GM21360 (cell line): ENCODE measurements around the gene SPAG17.
A peak's percentile ranks its signal among the peaks of the same experiment; 100 is the strongest.
"Not testable (repeated sequence)": the region's sequence is repeated elsewhere in the genome, so short reads cannot be mapped to it uniquely, and the experiment has no call there.

Experiments used
- ATAC-seq: cut with Tn5 transposase; IDR thresholded peaks from one replicate; pipeline ENCODE4 v1.9.1; 2021; ENCODE audit warnings: mild to moderate bottlenecking, moderate library complexity; ENCODE audit not compliant: unreplicated experiment

Gene SPAG17

DNA sequence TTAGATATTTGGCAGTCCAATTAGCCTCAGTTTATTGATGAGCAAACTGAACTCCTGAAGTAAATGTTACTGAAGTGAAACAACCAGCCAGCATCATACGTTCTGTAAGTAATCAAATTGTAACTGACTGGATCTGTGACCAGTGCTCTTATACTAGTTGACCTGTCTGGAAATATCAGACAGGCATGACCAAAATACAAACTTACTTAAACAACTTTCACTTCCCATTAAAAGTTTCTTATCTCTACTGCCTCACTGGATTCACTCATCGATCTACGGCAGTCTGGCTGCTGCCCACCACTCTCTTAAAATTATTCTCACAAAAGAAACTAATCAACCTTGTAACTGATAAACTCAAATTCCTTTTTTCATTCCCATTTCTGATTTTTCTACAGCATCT, 199.1 kb downstream of the SPAG17 start:
- ATAC-seq, result no peak

- no peak for ATAC-seq
These were observed 199.8 kb downstream of the SPAG17 start for GRCh38 chr1:117985239-117985638.

GRCh38 chr1:117981455-117982192, 203.4 kb downstream of the SPAG17 start:
- no peak for ATAC-seq

- no peak for ATAC-seq
These were observed 208.6 kb downstream of the SPAG17 start for GRCh38 chr1:117976381-117976780.

DNA sequence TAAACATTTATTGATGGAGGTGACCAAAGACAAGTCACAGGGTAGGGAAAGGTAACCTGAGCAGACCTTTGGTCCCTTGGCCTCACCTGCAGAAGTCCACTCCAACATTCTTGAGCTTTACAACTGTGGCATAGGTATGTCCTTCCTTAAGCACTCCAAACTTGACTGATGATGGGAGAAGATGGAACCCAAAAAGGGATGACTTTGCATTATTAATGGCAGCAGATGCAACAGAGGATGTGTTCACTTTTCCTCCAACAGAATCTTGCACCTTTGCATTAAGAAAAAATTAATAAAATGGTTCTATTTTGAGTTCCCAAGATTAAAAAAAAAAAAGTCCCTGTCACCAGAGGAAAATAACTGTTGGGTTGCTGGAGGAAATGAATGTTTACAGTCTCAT, 213.3 kb downstream of the SPAG17 start:
- no peak for ATAC-seq

GRCh38 chr1:117970252-117970651, 214.8 kb downstream of the SPAG17 start:
- no peak for ATAC-seq

DNA sequence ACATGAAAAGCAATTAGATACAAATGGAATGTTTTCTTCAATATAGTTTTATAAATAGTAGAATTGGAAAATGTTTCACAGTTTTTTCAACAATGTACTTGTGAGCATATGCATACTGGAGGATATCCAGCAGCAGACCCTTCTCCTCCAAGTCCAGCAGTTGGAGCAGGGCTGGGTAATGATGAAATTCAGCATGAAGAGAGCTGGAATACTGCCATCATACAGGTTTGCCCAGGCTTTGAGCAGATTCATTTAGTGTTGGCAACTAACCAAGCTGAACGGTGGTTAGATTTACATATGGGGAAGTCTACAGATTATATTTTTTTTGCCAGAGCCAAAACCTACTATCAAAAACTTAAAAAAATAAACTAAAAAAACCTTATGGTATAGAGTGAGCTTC, 217.1 kb downstream of the SPAG17 start:
- ATAC-seq, result no peak

DNA sequence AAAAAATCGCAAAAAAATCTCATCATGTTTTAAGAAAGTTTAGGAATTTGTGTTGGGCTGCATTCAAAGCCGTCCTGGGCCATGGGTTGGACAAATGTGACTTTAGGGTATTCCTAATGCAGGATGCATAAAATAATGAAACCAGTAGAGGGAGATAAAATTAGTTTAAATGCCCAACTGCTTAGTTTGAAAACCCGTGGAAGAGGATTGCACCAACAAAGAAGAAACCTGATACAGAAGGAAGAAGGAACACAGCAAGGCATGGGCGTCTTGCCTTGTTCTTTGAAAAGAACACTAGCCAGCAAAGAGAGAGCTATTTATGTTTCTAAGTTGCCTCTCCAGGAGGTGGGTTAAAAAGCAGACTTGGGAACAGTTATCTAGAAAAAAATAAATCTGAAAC, 217.6 kb downstream of the SPAG17 start:
- ATAC-seq, result no peak

- no peak for ATAC-seq
These were observed 220.6 kb downstream of the SPAG17 start for GRCh38 chr1:117964290-117965038.

DNA sequence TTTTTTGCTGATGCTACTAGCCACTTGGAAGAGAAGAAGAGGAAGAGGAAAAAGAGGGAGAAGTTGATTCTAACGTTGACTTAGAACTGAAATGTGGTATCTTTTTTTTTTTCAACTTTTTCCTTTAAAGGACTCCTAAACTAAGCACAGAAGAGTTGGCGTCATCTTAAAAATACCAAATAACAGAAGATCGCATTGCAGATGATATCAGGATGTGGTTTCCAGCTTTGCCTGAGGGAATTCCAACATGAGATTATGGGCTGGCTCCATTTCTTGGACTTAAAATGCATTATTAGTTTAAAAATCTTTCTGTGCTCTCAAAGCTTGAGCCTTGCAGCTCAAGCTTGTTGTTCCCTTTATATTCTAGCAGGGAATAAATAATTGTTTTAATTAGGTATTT, 225.7 kb downstream of the SPAG17 start:
- ATAC-seq, result no peak

GRCh38 chr1:117952386-117952785, 232.6 kb downstream of the SPAG17 start:
- ATAC-seq, result no peak

DNA sequence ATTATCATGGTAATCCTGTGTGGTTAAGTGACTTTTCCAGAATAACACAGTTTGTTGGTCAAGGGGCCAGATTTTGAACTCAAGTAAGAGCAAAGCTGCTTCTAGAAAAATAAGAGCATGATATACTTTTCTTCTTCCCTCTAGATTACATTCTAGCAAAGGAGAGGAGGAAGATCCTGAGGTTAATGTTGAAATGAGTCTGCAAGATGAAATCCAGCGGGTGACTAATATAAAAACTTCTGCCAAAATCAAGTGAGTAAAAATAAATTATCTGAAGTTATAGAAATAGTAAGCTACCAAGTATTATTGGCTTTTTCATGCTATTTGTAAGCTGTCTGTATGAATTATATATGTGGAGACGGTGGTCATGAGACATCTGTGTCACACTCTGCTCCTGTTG, 242.7 kb downstream of the SPAG17 start:
- ATAC-seq, result no peak

- no peak for ATAC-seq
These were observed 251.3 kb downstream of the SPAG17 start for GRCh38 chr1:117933769-117934168.

GRCh38 chr1:117932576-117932975, 252.5 kb downstream of the SPAG17 start:
- ATAC-seq, result no peak

- ATAC-seq, result no peak
These were observed 254.5 kb downstream of the SPAG17 start for GRCh38 chr1:117930484-117930883.

- peak; percentile 0 for ATAC-seq
These were observed 254.9 kb downstream of the SPAG17 start for GRCh38 chr1:117930173-117930447.

GRCh38 chr1:117929343-117930172, 255.5 kb downstream of the SPAG17 start, which contains the start of the genes GDAP2 and WDR3:
Gene GDAP2, minus strand, starts transcription at chr1:117929621. Its CDS starts 9,264 bp downstream, at chr1:117920357.
Gene WDR3, plus strand, starts transcription at chr1:117929739. Its CDS starts 3,581 bp downstream, at chr1:117933320.
- peak; percentile 92 for ATAC-seq

- ATAC-seq, result peak; percentile 34
These were observed 256.1 kb downstream of the SPAG17 start for GRCh38 chr1:117928881-117929342.

GRCh38 chr1:117925981-117926380, 259.0 kb downstream of the SPAG17 start:
- ATAC-seq, result no peak

GRCh38 chr1:117922717-117923116, 262.3 kb downstream of the SPAG17 start:
- ATAC-seq, result not testable (repeated sequence)

- no peak for ATAC-seq
These were observed 263.0 kb downstream of the SPAG17 start for GRCh38 chr1:117921991-117922390.
